ENCODE results near the gene CD300LF.

DNA sequence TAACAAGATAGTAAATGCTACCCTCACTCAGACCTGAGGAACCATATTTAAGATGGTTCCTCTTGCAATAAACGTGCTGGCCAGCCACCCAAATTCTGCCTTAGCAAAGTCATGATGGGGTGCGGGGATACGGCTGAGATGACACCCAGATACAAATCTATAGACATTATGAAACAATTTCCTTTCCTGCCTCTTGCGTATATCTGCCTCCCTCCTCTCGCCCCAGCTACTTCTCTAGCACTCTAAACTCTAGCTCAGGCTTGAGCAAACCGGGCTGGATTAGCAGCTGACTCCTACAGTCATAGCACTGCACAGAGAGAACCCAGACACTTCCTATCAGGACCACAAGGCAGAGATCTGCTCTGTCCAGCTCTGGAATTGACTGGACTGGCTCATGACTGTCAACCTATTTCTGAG is 22.3 kb downstream of the CD300LF start:
- TF ChIP-seq PRRX2 (CRISPR knock-in tag; IDR thresholded peaks at IDR 0.05) (no peak), TEAD1 (CRISPR knock-in tag; IDR thresholded peaks at IDR 0.05) (no peak), CTCF (IDR thresholded peaks at IDR 0.05) (no peak)
